ENCODE data around the gene SHISAL2A. TPM values are rescaled to one million over a fixed set of nuclear protein-coding genes. Genes with fewer than 3 reads are reported as not detected.
A peak's percentile ranks its signal among the peaks of the same experiment; 100 is the strongest.

The SHISAL2A gene
- total and polyA plus RNA-seq, 2 donors from 2014 or later = 2.5 TPM; not detected in 1

DNA sequence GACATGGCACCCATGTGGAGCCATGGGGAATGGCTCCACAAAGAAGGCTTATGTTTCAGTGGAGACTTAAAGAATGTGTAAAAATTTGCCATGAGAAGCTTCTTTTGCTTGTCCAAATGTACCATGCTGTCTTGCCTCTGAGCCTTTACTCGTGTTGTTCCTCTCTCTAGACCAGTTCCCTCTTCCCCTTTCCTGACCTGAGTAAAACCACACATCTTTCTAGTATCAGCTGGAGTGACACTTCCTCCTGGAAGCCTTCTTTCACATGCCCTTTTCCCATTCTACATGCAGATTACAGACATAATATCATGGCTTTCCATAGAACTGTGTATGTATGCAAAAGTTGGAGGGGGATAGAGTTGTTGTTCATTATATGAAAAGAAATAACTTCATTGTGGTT is 44.4 kb upstream of the SHISAL2A start:
- intact Hi-C loops (cut with DNase I) = no loop called here
- H3K36me3 ChIP-seq (ENCODE audit: control insufficient read depth in 2 of 3, insufficient read depth in 3 of 3, low read length in 3 of 3) = no peaks in the 10 kb centered on the region
- no peak overlapping the region for H3K9ac ChIP-seq (ENCODE audit: low read length in 3 of 3)
- no peaks in the 10 kb centered on the region for H3K4me1 ChIP-seq (ENCODE audit: control insufficient read depth in 2 of 3, insufficient read depth in 2 of 3, low read depth in 1 of 3, low read length in 3 of 3)
- no peak for FAIRE-seq
- DNase-seq = no peak
- TF ChIP-seq CTCF (IDR thresholded peaks at IDR 0.05; ENCODE audit: borderline replicate concordance, extremely low read depth, insufficient read depth) = no peak
- no peak overlapping the region for H3K4me3 ChIP-seq (ENCODE audit: low read length in 3 of 3)
- H3K9me3 ChIP-seq (ENCODE audit: control insufficient read depth in 2 of 3, insufficient read depth in 1 of 3, low read length in 3 of 3) = no peaks in the 10 kb centered on the region
- no peaks in the 10 kb centered on the region for H3K27me3 ChIP-seq (ENCODE audit: control insufficient read depth, insufficient read depth, low read length)
- no peak overlapping the region for H3K27ac ChIP-seq (ENCODE audit: low read depth in 2 of 2, low read length in 2 of 2)

DNA sequence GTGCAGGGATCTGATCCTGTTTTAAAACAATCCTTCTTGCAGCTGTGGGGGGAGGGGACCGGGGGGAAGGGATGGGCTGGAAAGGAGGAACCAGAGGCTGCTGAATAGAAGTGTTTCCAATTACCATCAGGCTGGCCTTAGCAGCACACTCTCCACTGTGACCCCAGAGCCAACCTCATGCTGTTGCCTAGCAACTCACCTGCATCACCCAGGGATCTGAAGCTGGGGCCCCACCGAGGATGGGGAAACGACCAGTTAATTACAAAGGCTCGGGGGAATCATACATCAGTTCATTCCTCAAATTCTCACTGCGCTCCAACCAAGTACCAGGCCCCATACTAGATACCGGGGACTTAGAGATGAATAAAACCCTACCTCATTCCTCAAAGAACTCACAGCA is 42.7 kb upstream of the SHISAL2A start:
- DNase-seq (peak in 4 of 5 donors; percentile 73 to 82 (median 80)), FAIRE-seq (no peak)
- Histone ChIP-seq H3K36me3 (ENCODE audit: control insufficient read depth in 2 of 3, insufficient read depth in 3 of 3, low read length in 3 of 3) (no peaks in the 10 kb centered on the region), H3K27me3 (ENCODE audit: control insufficient read depth, insufficient read depth, low read length) (no peaks in the 10 kb centered on the region), H3K4me1 (ENCODE audit: control insufficient read depth in 2 of 3, insufficient read depth in 2 of 3, low read depth in 1 of 3, low read length in 3 of 3) (no peaks in the 10 kb centered on the region), H3K27ac (ENCODE audit: low read depth in 2 of 2, low read length in 2 of 2) (no peak overlapping the region), H3K9ac (ENCODE audit: low read length in 3 of 3) (no peak overlapping the region), H3K9me3 (ENCODE audit: control insufficient read depth in 2 of 3, insufficient read depth in 1 of 3, low read length in 3 of 3) (no peaks in the 10 kb centered on the region), H3K4me3 (ENCODE audit: low read length in 3 of 3) (no peak overlapping the region)
- TF ChIP-seq CTCF (IDR thresholded peaks at IDR 0.05; ENCODE audit: borderline replicate concordance, extremely low read depth, insufficient read depth) = no peak
- intact Hi-C loops (cut with DNase I) = no loop called here

DNA sequence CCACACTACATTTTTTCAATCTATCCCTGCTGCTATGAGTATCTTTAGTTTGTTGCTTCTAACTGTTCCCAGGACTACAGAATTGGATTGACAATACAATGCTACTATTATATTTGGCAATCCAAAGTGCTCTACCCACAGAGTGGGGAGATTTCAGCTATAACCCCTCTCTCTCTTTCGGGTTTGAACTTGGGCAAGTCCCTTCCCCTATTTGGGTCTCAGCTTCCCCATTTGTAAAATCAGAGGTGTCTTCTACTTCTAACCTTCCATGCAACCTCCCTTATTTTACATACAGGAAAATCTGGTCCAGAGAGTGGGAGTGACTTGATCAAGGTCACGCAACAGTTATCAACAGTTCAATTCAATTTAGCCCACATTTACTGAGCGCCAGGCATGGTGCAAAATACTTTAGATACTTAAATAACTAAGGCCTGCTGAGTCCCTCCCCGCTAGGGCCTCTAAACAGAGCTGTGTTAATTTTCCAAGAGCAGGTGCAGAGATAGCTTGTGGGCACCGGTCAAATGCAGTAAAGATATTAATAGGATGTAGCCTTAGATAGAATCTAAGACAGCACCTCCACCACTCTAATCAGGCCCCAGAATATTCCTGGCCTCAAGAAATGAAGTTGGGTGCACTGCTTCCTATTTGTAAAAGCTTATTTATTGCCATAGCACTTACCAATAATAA is 40.2 kb upstream of the SHISAL2A start:
- Histone ChIP-seq H3K4me3 (ENCODE audit: low read length in 3 of 3) (no peak overlapping the region), H3K9ac (ENCODE audit: low read length in 3 of 3) (no peak overlapping the region), H3K9me3 (ENCODE audit: control insufficient read depth in 2 of 3, insufficient read depth in 1 of 3, low read length in 3 of 3) (no peaks in the 10 kb centered on the region), H3K27me3 (ENCODE audit: control insufficient read depth, insufficient read depth, low read length) (no peaks in the 10 kb centered on the region), H3K4me1 (ENCODE audit: control insufficient read depth in 2 of 3, insufficient read depth in 2 of 3, low read depth in 1 of 3, low read length in 3 of 3) (no peaks in the 10 kb centered on the region), H3K27ac (ENCODE audit: low read depth in 2 of 2, low read length in 2 of 2) (no peak overlapping the region), H3K36me3 (ENCODE audit: control insufficient read depth in 2 of 3, insufficient read depth in 3 of 3, low read length in 3 of 3) (no peaks in the 10 kb centered on the region)
- no peak for TF ChIP-seq CTCF (IDR thresholded peaks at IDR 0.05; ENCODE audit: borderline replicate concordance, extremely low read depth, insufficient read depth)
- FAIRE-seq (no peak), DNase-seq (no peak)
- intact Hi-C loops (cut with DNase I) = no loop called here

DNA sequence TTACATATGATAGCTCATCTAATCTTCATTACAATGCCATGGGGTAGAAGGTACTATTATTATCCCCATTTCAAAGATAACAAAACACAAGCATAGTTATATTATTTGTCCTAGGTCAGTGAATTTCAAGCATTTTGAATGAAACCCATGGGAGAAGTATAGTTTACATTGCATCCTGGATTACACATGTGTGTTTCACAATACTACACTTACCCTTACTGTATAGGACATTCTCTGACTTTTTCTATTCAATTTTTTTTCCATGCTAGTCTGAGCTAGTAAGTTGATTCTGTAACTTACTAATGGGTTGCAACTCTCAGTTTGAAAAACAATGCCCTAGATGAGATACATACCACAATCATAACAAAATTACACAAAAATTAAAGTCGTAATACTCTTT is 39.5 kb upstream of the SHISAL2A start:
- Histone ChIP-seq H3K9me3 (ENCODE audit: control insufficient read depth in 2 of 3, insufficient read depth in 1 of 3, low read length in 3 of 3) (no peaks in the 10 kb centered on the region), H3K9ac (ENCODE audit: low read length in 3 of 3) (no peak overlapping the region), H3K36me3 (ENCODE audit: control insufficient read depth in 2 of 3, insufficient read depth in 3 of 3, low read length in 3 of 3) (no peaks in the 10 kb centered on the region), H3K27ac (ENCODE audit: low read depth in 2 of 2, low read length in 2 of 2) (no peak overlapping the region), H3K27me3 (ENCODE audit: control insufficient read depth, insufficient read depth, low read length) (no peaks in the 10 kb centered on the region), H3K4me3 (ENCODE audit: low read length in 3 of 3) (no peak overlapping the region), H3K4me1 (ENCODE audit: control insufficient read depth in 2 of 3, insufficient read depth in 2 of 3, low read depth in 1 of 3, low read length in 3 of 3) (no peaks in the 10 kb centered on the region)
- DNase-seq (no peak), FAIRE-seq (no peak)
- intact Hi-C loops (cut with DNase I) = no loop called here
- no peak for TF ChIP-seq CTCF (IDR thresholded peaks at IDR 0.05; ENCODE audit: borderline replicate concordance, extremely low read depth, insufficient read depth)

All from kidney (tissue), 14 donors.